Cerebellar nuclear complex (tissue), 1 donor: ENCODE results near the gene COL16A1.
A peak's percentile ranks its signal among the peaks of the same experiment; 100 is the strongest.
"Not testable (repeated sequence)": the region's sequence is repeated elsewhere in the genome, so short reads cannot be mapped to it uniquely, and the experiment has no call there.

ENCODE experiments used
- DNase-seq, 2 experiments: peaks; one replicate each; lab custom pipeline; 2025; lab: John Stamatoyannopoulos, UW

The COL16A1 gene

GRCh38 chr1:31732751-31733289 is 29.0 kb upstream of the COL16A1 start:
- no peak for DNase-seq

- DNase-seq: no peak
These were observed 28.5 kb upstream of the COL16A1 start for GRCh38 chr1:31732343-31732742.

- no peak for DNase-seq
These were observed 27.3 kb upstream of the COL16A1 start for GRCh38 chr1:31731049-31731565.

- DNase-seq: no peak
These were observed 26.7 kb upstream of the COL16A1 start for GRCh38 chr1:31730336-31731048.

GRCh38 chr1:31727849-31728248 is 24.0 kb upstream of the COL16A1 start:
- DNase-seq: no peak

- DNase-seq: no peak
These were observed 23.4 kb upstream of the COL16A1 start for GRCh38 chr1:31727195-31727594.

GRCh38 chr1:31726715-31727114 is 22.9 kb upstream of the COL16A1 start:
- no peak for DNase-seq

- DNase-seq: no peak
These were observed 22.1 kb upstream of the COL16A1 start for GRCh38 chr1:31725777-31726535.

- no peak for DNase-seq
These were observed 21.3 kb upstream of the COL16A1 start for GRCh38 chr1:31725134-31725533.

GRCh38 chr1:31723828-31724359 is 20.1 kb upstream of the COL16A1 start:
- no peak for DNase-seq

- no peak for DNase-seq
These were observed 14.6 kb upstream of the COL16A1 start for GRCh38 chr1:31718327-31718897.

GRCh38 chr1:31717341-31717740 is 13.5 kb upstream of the COL16A1 start:
- no peak for DNase-seq

GRCh38 chr1:31715873-31716220 is 12.0 kb upstream of the COL16A1 start:
- DNase-seq: no peak

- DNase-seq: peak; percentile 82 to 94
These were observed 11.5 kb upstream of the COL16A1 start for GRCh38 chr1:31715087-31715872.

GRCh38 chr1:31714442-31715086 is 10.7 kb upstream of the COL16A1 start:
- DNase-seq: peak in 1 of 2 experiments; percentile 45

- no peak for DNase-seq
These were observed 8.8 kb upstream of the COL16A1 start for GRCh38 chr1:31712630-31713029.

GRCh38 chr1:31712068-31712467 is 8.3 kb upstream of the COL16A1 start:
- DNase-seq: no peak

- DNase-seq: no peak
These were observed 4.5 kb upstream of the COL16A1 start for GRCh38 chr1:31708324-31708723.

GRCh38 chr1:31707711-31708110 is 3.9 kb upstream of the COL16A1 start:
- DNase-seq: no peak

- DNase-seq: not testable (repeated sequence)
These were observed 3.3 kb upstream of the COL16A1 start for GRCh38 chr1:31707059-31707600.
